Measurements from ENCODE around the gene PPARA. TPM values are rescaled to one million over a fixed set of nuclear protein-coding genes. Genes with fewer than 3 reads are reported as not detected.

Gene PPARA
- total and polyA plus RNA-seq, 2 experiments from 2014 or later: 4.7 to 12.6 TPM

DNA sequence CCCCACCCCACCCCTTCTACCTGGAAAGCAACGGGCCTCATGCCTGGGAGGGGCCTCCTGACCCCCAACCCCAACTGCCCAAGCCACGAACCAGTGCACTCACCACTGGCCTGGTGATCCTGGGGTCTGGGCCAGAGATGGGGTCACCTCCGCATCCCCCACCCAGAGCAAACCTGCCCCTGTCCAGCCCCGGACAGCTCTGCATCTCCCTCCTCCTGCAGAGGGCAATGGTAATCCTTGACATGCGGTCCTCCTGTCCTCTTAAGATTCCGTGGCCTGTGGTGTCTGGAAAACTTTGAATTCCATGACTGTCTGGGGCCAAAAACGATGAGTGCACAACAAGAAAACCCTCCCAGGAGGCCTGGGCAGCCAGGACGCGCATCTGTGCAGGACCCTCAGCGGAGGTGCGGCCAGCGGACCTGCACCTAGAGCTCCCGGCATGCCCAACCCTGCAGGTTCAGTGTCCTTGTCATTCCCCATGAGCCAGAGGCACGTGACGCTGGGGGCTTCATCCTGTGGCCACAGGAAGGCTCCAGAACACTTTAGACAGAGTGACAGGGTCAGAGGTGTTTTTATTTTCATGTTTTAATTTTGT lies 16.1 kb upstream of the PPARA start (continued):
- TF ChIP-seq ZNF462 (CRISPR knock-in tag; IDR thresholded peaks at IDR 0.05): no peak
- TF ChIP-seq, protein P1, sequence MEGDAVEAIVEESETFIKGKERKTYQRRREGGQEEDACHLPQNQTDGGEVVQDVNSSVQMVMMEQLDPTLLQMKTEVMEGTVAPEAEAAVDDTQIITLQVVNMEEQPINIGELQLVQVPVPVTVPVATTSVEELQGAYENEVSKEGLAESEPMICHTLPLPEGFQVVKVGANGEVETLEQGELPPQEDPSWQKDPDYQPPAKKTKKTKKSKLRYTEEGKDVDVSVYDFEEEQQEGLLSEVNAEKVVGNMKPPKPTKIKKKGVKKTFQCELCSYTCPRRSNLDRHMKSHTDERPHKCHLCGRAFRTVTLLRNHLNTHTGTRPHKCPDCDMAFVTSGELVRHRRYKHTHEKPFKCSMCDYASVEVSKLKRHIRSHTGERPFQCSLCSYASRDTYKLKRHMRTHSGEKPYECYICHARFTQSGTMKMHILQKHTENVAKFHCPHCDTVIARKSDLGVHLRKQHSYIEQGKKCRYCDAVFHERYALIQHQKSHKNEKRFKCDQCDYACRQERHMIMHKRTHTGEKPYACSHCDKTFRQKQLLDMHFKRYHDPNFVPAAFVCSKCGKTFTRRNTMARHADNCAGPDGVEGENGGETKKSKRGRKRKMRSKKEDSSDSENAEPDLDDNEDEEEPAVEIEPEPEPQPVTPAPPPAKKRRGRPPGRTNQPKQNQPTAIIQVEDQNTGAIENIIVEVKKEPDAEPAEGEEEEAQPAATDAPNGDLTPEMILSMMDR (conservative IDR thresholded peaks at IDR 0.05; ENCODE audit: low read depth in 2 of 2): no peak
- no peak for TF ChIP-seq JUNB (IDR thresholded peaks at IDR 0.05; ENCODE audit: unreplicated experiment)

- H3K27ac ChIP-seq (ENCODE audit: low read depth): no peak overlapping the region
- no peak for ATAC-seq
- H3K79me2 ChIP-seq (replicated peaks; ENCODE audit: insufficient read depth): no peaks in the 10 kb centered on the region
- no peak for DNase-seq (ENCODE audit: low spot score)
- no peaks in the 10 kb centered on the region for H3K27me3 ChIP-seq (ENCODE audit: insufficient read depth)
- no peaks in the 10 kb centered on the region for H3K36me3 Mint-ChIP-seq (ENCODE audit: low read depth)
- H3F3A ChIP-seq (replicated peaks; ENCODE audit: low read depth): no peaks in the 10 kb centered on the region
- H3K4me1 Mint-ChIP-seq: no peaks in the 10 kb centered on the region
- H3K27ac Mint-ChIP-seq: no peak overlapping the region
- no peaks in the 10 kb centered on the region for H3K36me3 ChIP-seq (ENCODE audit: insufficient read depth)
- no peak overlapping the region for H3K4me3 ChIP-seq
- no peaks in the 10 kb centered on the region; the same call in 2 of the 3 replicates for H3K9me3 Mint-ChIP-seq
- H3K9me2 ChIP-seq (ENCODE audit: insufficient read depth): no peaks in the 10 kb centered on the region
- H3K4me2 ChIP-seq: no peak overlapping the region
- no peak overlapping the region for H3K4me3 Mint-ChIP-seq
- no peak overlapping the region for H2AFZ ChIP-seq
- H3K27me3 Mint-ChIP-seq (ENCODE audit: insufficient read depth, low read depth, poor library complexity): peaks cover 6% of the 10 kb centered on the region
- no peaks in the 10 kb centered on the region for H4K20me1 ChIP-seq (replicated peaks; ENCODE audit: insufficient read depth)
- no peaks in the 10 kb centered on the region for H3K4me1 ChIP-seq (ENCODE audit: insufficient read depth)
- no peak for TF ChIP-seq ZNF331 (CRISPR knock-in tag; IDR thresholded peaks at IDR 0.05; ENCODE audit: low read depth)
- TF ChIP-seq EZH2phosphoT487 (IDR thresholded peaks at IDR 0.05; ENCODE audit: unreplicated experiment): no peak
- no peak for TF ChIP-seq STAT1 (IDR thresholded peaks at IDR 0.05; ENCODE audit: unreplicated experiment)
- TF ChIP-seq CREB1 (CRISPR knock-in tag; IDR thresholded peaks at IDR 0.05; ENCODE audit: low read depth): no peak
- TF ChIP-seq REST (IDR thresholded peaks at IDR 0.05; ENCODE audit: unreplicated experiment): no peak
- TF ChIP-seq POLR2AphosphoS5 (IDR thresholded peaks at IDR 0.05; ENCODE audit: low read depth): no peak
- TF ChIP-seq NANOG (IDR thresholded peaks at IDR 0.05; ENCODE audit: borderline replicate concordance): no peak
- TF ChIP-seq JUNB (IDR thresholded peaks at IDR 0.05; ENCODE audit: unreplicated experiment): no peak
Observed at GRCh38 chr22:46135611-46136485, 14.5 kb upstream of the PPARA start.

Measured in GM23338 (cell line).